Spleen (tissue), 11 donors: ENCODE measurements around the gene SNRNP48. TPM values are rescaled to one million over a fixed set of nuclear protein-coding genes. Genes with fewer than 3 reads are reported as not detected.

Source experiments
- DNase-seq: peaks from one replicate; pipeline ENCODE4 v3.0.0-alpha.2; 2020
- H3K27ac ChIP-seq, 8 donors: fragments of 200-600 bp; sonication (generic) in 7 of 8; 1 replicate in 4 of 8; 2 replicates in 4 of 8; pipeline versions ENCODE4 v1.5.0 to v1.8.0; 2016 to 2021; ENCODE audit warnings: inconsistent platforms in 4 of 8, mild to moderate bottlenecking in 4 of 8, moderate library complexity in 1 of 8
- H3K27me3 ChIP-seq, 7 donors: fragments of 200-600 bp; sonication (generic) in 6 of 7; replicated peaks in 1 of 7; 1 replicate in 4 of 7; 2 replicates in 3 of 7; pipeline versions ENCODE4 v1.5.0 to v1.8.0; 2016 to 2021; ENCODE audit warnings: inconsistent platforms in 3 of 7, mild to moderate bottlenecking in 1 of 7
- H3K36me3 ChIP-seq, 6 donors: fragments of 200-600 bp; sonication (generic) in 5 of 6; 1 replicate in 4 of 6; 2 replicates in 2 of 6; pipeline versions ENCODE4 v1.5.0 to v1.8.0; 2016 to 2021; ENCODE audit warnings: inconsistent platforms in 2 of 6
- H3K4me1 ChIP-seq, 6 donors: fragments of 200-600 bp; sonication (generic) in 5 of 6; 1 replicate in 3 of 6; 2 replicates in 3 of 6; pipeline versions ENCODE4 v1.5.0 to v1.8.0; 2016 to 2021; ENCODE audit warnings: inconsistent platforms in 3 of 6
- H3K4me3 ChIP-seq, 8 donors: fragments of 200-600 bp; sonication (generic) in 7 of 8; 1 replicate in 4 of 8; 2 replicates in 4 of 8; pipeline versions ENCODE4 v1.5.0 to v1.8.0; 2016 to 2021; ENCODE audit warnings: inconsistent platforms in 4 of 8, mild to moderate bottlenecking in 4 of 8, moderate library complexity in 2 of 8
- H3K9me3 ChIP-seq, 8 donors: fragments of 200-600 bp; sonication (generic) in 7 of 8; 1 replicate in 4 of 8; 2 replicates in 4 of 8; pipeline versions ENCODE4 v1.5.0 to v1.8.0; 2016 to 2021; ENCODE audit warnings: inconsistent platforms in 4 of 8
- POLR2A ChIP-seq, 3 donors: fragments of 450-650 bp; IDR thresholded peaks; one replicate each; pipeline ENCODE4 v1.5.1; 2017; ENCODE audit warnings: antibody characterized with exemption in 3 of 3, mild to moderate bottlenecking in 1 of 3
- POLR2AphosphoS5 ChIP-seq, 3 donors: sonication (generic); formaldehyde crosslinking; IDR thresholded peaks; one replicate each; pipeline ENCODE4 v1.5.1; 2017; ENCODE audit warnings: antibody characterized with exemption in 3 of 3
- WGBS, 5 donors: extraction: QIAGEN DNeasy Blood & Tissue Kit in 3 of 5; methylation state at CpG; one replicate each; pipeline versions ENCODE4 v1.1.5 to v1.1.7; 2013 to 2018; 5-methylcytosine and 5-hydroxymethylcytosine counted together
- intact Hi-C: fragments of 100-400 bp; cut with DNase I; formaldehyde crosslinking; loops from one replicate; pipeline ENCODE4 v1.15.0; 2023; ENCODE audit warnings: low total_unique reads
- polyA plus RNA-seq, 3 donors: library from polyadenylated mRNA; stranded (reverse); fragments of 200-250 nt; gene quantifications; one replicate each; pipeline ENCODE4 v1.2.1, GENCODE V29; 2013
- total RNA-seq, 7 donors: library from RNA; depleted of rRNA in 3 of 7; stranded (reverse); fragments of >200 nt in 3 of 7; fragmentation: NEBNext Ultra II Directional in 4 of 7; extraction: Animal tissue kit (Norgen Biotek cat#: 25700) in 4 of 7; gene quantifications; one replicate each; pipeline versions ENCODE4 v1.1.0 to v1.2.1, GENCODE V29; 2016 to 2021
- TF ChIP-seq, protein P1 (sequence below), 11 experiments: fragments of 200-600 bp in 7 of 11; fragments of 450-650 bp in 4 of 11; sonication (generic) in 4 of 11; IDR thresholded peaks in 8 of 11; conservative IDR thresholded peaks in 3 of 11; 1 replicate in 7 of 11; 2 replicates in 4 of 11; pipeline versions ENCODE4 v1.4.0 to v1.8.0; 2016 to 2021; ENCODE audit warnings: antibody characterized with exemption in 11 of 11, inconsistent platforms in 4 of 11, mild to moderate bottlenecking in 1 of 11
- donor health status: healthy with polysubstance abuse.
- donor health status: DM: no; HTN: no; CAD: no; lungs with moderate emphysema.
- donor health status: DM: no; HTN: no; CAD: no.
- donor health status: Bipolar disorder and iron deficiency.
- donor health status: healthy.
- donor health status: DM: no; HTN: no; CAD: no.
- donor health status: DM: yes; HTN: yes; CAD: no.

The SNRNP48 gene
- total and polyA plus RNA-seq, 10 donors = 4.8 to 23.8 (median 14.2) TPM

DNA sequence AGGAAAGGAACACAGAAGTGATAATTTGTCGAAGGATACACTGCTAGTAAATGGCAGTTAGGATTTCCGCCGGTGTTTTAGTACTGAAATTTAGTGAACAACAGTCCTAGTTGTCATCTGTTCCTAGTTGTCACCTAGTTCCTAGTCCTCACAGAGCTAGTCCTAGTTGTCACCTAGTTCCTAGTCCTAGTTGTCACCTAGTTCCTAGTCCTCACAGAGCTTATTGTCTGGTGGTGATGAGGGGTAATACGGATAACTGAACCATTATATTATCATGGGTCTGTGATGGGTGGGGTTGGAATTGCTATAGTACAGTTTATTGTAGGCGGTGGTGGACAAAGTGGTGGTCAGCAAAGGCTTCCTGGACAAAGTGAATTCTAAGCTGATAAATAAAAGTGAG lies 1.8 kb downstream of the SNRNP48 start:
- intact Hi-C loops = no loop called here
- peak overlapping the region in 3 of 8 donors; percentile 95 to 98 (median 98) for H3K4me3 ChIP-seq
- peaks cover 14 to 42% (median 34%) of the 10 kb centered on the region in 6 donors for H3K4me1 ChIP-seq
- H3K9me3 ChIP-seq = no peaks in the 10 kb centered on the region
- H3K27ac ChIP-seq = no peak overlapping the region
- H3K36me3 ChIP-seq = peaks cover 0 to 37% (median 26%) of the 10 kb centered on the region in 6 donors
- DNase-seq = no peak
- TF ChIP-seq, protein P1, sequence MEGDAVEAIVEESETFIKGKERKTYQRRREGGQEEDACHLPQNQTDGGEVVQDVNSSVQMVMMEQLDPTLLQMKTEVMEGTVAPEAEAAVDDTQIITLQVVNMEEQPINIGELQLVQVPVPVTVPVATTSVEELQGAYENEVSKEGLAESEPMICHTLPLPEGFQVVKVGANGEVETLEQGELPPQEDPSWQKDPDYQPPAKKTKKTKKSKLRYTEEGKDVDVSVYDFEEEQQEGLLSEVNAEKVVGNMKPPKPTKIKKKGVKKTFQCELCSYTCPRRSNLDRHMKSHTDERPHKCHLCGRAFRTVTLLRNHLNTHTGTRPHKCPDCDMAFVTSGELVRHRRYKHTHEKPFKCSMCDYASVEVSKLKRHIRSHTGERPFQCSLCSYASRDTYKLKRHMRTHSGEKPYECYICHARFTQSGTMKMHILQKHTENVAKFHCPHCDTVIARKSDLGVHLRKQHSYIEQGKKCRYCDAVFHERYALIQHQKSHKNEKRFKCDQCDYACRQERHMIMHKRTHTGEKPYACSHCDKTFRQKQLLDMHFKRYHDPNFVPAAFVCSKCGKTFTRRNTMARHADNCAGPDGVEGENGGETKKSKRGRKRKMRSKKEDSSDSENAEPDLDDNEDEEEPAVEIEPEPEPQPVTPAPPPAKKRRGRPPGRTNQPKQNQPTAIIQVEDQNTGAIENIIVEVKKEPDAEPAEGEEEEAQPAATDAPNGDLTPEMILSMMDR (IDR thresholded peaks at IDR 0.05 in 8 of 11, conservative IDR thresholded peaks at IDR 0.05 in 3 of 11) = no peak
- TF ChIP-seq POLR2AphosphoS5 (IDR thresholded peaks at IDR 0.05) = no peak
- no peak for TF ChIP-seq POLR2A (IDR thresholded peaks at IDR 0.05)
- H3K27me3 ChIP-seq = no peaks in the 10 kb centered on the region
- 94 to 98% (median 97%) methylated on average over 5 of the region's 5 CpGs for whole genome bisulfite sequencing, 5 donors

DNA sequence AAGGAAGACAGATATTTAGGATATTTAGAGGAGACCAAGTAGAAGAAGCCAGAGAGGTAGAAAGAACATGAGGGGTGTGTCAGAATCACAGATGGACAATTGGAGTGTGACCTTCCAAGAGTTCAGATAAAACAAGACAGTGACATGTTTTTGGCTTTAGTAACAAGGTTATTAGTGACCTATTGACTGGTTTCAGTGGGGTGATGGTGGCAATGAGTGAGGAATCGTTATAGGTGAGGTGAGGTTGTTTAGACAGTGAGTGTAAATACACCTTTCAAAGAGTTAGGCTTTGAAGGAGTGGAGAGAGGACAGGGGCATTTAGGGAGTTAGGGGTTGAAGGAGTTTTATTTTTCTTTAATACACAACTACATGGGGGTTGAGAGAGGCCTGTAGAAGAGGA lies 3.2 kb downstream of the SNRNP48 start:
- intact Hi-C loops = no loop called here
- no peaks in the 10 kb centered on the region for H3K27me3 ChIP-seq
- H3K27ac ChIP-seq = no peak overlapping the region
- peaks cover 14 to 41% (median 34%) of the 10 kb centered on the region in 6 donors for H3K4me1 ChIP-seq
- TF ChIP-seq POLR2A (IDR thresholded peaks at IDR 0.05) (no peak), POLR2AphosphoS5 (IDR thresholded peaks at IDR 0.05) (no peak)
- TF ChIP-seq, protein P1 (IDR thresholded peaks at IDR 0.05 in 8 of 11, conservative IDR thresholded peaks at IDR 0.05 in 3 of 11) = no peak
- WGBS, 5 donors = 85 to 100% (median 88%) methylated on average over 1 of the region's 1 CpG
- no peaks in the 10 kb centered on the region for H3K9me3 ChIP-seq
- H3K36me3 ChIP-seq = peaks cover 0 to 51% (median 37%) of the 10 kb centered on the region in 6 donors
- H3K4me3 ChIP-seq = no peak overlapping the region
- no peak for DNase-seq

DNA sequence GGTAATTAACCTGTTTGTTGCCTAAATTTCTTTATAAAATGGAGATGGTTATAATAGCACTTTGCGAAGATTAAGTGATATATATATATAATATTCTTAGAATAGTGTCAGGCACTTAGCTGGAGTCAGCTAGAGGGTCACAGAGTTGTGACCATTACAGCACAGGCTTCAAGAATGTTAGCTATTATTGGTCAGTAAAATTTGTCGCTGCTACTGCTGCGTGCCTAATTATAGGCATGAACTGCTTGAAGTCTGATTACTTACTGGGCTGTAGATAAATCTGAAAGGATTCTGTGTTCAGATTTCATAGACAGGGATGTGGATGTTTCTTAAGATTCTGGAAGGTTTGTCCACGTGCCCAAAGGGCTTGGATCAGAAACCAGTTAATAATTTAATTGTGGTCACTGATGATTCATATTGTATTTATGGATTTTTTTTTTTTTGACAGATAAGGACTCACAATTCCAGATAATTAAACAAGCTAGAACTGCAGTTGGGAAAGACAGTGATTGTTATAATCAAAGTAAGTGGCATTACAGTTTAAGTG lies 4.7 kb downstream of the SNRNP48 start:
- no peak for DNase-seq
- intact Hi-C loops = no loop called here
- Histone ChIP-seq H3K27ac (no peak overlapping the region), H3K4me3 (no peak overlapping the region), H3K9me3 (no peaks in the 10 kb centered on the region), H3K27me3 (no peaks in the 10 kb centered on the region), H3K36me3 (peaks cover 0 to 66% (median 41%) of the 10 kb centered on the region in 6 donors), H3K4me1 (peaks cover 14 to 29% (median 26%) of the 10 kb centered on the region in 6 donors)
- TF ChIP-seq POLR2AphosphoS5 (IDR thresholded peaks at IDR 0.05) (no peak), POLR2A (IDR thresholded peaks at IDR 0.05) (no peak)
- TF ChIP-seq, protein P1 (IDR thresholded peaks at IDR 0.05 in 8 of 11, conservative IDR thresholded peaks at IDR 0.05 in 3 of 11) = no peak
- whole genome bisulfite sequencing, 5 donors = 92 to 98% (median 94%) methylated on average over 4 of the region's 4 CpGs

DNA sequence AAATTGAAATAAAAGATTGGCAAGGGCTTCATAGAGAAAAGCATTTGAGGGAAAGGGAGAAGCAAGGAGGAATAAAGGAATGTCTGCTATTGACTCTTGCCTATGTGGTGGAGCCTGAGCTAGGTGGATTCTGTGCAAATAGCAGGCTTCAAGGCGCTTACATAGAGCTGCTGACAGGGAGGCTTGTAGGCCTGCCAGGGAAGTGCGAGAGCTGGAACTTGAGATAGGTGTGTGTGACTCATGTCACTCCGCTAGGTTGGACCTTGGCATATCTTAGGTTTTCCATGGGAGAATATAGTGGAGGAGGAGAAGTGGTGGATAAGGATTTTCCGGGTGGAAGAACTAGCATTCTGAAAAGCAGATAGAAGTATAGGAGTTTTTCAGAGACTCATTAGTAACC lies 14.0 kb downstream of the SNRNP48 start:
- no peaks in the 10 kb centered on the region for H3K9me3 ChIP-seq
- DNase-seq = no peak
- 69 to 96% (median 87%) methylated on average over 4 of the region's 4 CpGs for WGBS, 5 donors
- TF ChIP-seq, protein P1 (IDR thresholded peaks at IDR 0.05 in 8 of 11, conservative IDR thresholded peaks at IDR 0.05 in 3 of 11) = no peak
- TF ChIP-seq POLR2AphosphoS5 (IDR thresholded peaks at IDR 0.05) = no peak
- no peak for TF ChIP-seq POLR2A (IDR thresholded peaks at IDR 0.05)
- peaks cover 4 to 100% (median 82%) of the 10 kb centered on the region in 6 donors for H3K36me3 ChIP-seq
- H3K4me1 ChIP-seq = no peaks in the 10 kb centered on the region
- intact Hi-C loops = no loop called here
- no peak overlapping the region for H3K27ac ChIP-seq
- no peaks in the 10 kb centered on the region for H3K27me3 ChIP-seq
- no peak overlapping the region for H3K4me3 ChIP-seq
